IMR-90 (cell line): Measurements from ENCODE around the gene PLEKHF1. TPM values are rescaled to one million over a fixed set of nuclear protein-coding genes. Genes with fewer than 3 reads are reported as not detected.

Experiments
- ATAC-seq: fragments of 200-7000 bp; cut with Tn5 transposase; 2 replicates; pipeline ENCODE4 v1.9.1; 2020; ENCODE audit warnings: low read depth, mild to moderate bottlenecking, moderate library complexity
- BruUV-seq: library from RNA; stranded (reverse); fragments of 400-500 nt; replicated peaks from 2 replicates; lab custom pipeline; 2021; lab: Mats Ljungman, UMichigan
- CTCF ChIA-PET: fragments of 300-600 bp; formaldehyde crosslinking; extraction: SDS; loops from one replicate; lab custom pipeline; 2021; ENCODE audit warnings: antibody characterized with exemption; lab: Yijun Ruan, JAX
- POLR2A ChIA-PET: fragments of 300-600 bp; sonication (Branson Sonifier 250); formaldehyde crosslinking; loops from one replicate; lab custom pipeline; 2022; ENCODE audit warnings: antibody characterized with exemption; ENCODE audit not compliant: unreplicated experiment; lab: Charles Lee
- DNase-seq: peaks from one replicate; pipeline ENCODE4 v3.0.0; 2013
- H2AFZ ChIP-seq: replicated peaks from 2 replicates; pipeline ENCODE3; 2013; ENCODE audit warnings: low read length, mild to moderate bottlenecking; ENCODE audit not compliant: poor library complexity
- H2AK5ac ChIP-seq: 2 replicates; pipeline ENCODE4 v1.6.1; 2013; ENCODE audit warnings: low read depth, low read length, inconsistent platforms
- H2AK9ac ChIP-seq: replicated peaks from 2 replicates; pipeline ENCODE3; 2013; ENCODE audit warnings: mild to moderate bottlenecking, low read depth, low read length, moderate library complexity; ENCODE audit not compliant: poor library complexity
- H2BK120ac ChIP-seq: 2 replicates; pipeline ENCODE4 v1.6.1; 2013; ENCODE audit warnings: low read depth, low read length, inconsistent platforms
- H2BK15ac ChIP-seq: 3 replicates; pipeline ENCODE4 v1.6.1; 2013; ENCODE audit warnings: low read depth, low read length, inconsistent platforms
- H2BK20ac ChIP-seq: 2 replicates; pipeline ENCODE4 v1.6.1; 2013; ENCODE audit warnings: low read depth, mild to moderate bottlenecking, inconsistent platforms, low read length, moderate library complexity
- H2BK5ac ChIP-seq: 2 replicates; pipeline ENCODE4 v1.6.1; 2013; ENCODE audit warnings: mild to moderate bottlenecking, low read depth, low read length, inconsistent platforms; ENCODE audit not compliant: poor library complexity, severe bottlenecking
- H3K14ac ChIP-seq: replicated peaks from 2 replicates; pipeline ENCODE4 v1.6.1; 2013; ENCODE audit warnings: low read depth, low read length, inconsistent platforms
- H3K18ac ChIP-seq: 2 replicates; pipeline ENCODE4 v1.6.1; 2013; ENCODE audit warnings: low read depth, low read length, control low read depth
- H3K23ac ChIP-seq: 2 replicates; pipeline ENCODE4 v1.6.1; 2013; ENCODE audit warnings: low read depth, low read length, inconsistent platforms
- H3K27ac ChIP-seq: 2 replicates; pipeline ENCODE4 v1.5.1; 2013; ENCODE audit warnings: mild to moderate bottlenecking, control low read depth, low read length; ENCODE audit not compliant: insufficient read depth
- H3K27me3 ChIP-seq: 2 replicates; pipeline ENCODE4 v1.6.1; 2013; ENCODE audit warnings: low read length; ENCODE audit not compliant: control insufficient read depth, insufficient read depth
- H3K36me3 ChIP-seq: 2 replicates; pipeline ENCODE4 v1.6.1; 2013; ENCODE audit warnings: low read length, mixed read lengths; ENCODE audit not compliant: control insufficient read depth, insufficient read depth
- H3K4ac ChIP-seq: 2 replicates; pipeline ENCODE4 v1.6.1; 2013; ENCODE audit warnings: low read depth, low read length, inconsistent platforms
- H3K4me1 ChIP-seq: 2 replicates; pipeline ENCODE4 v1.6.1; 2013; ENCODE audit warnings: low read length, mixed read lengths; ENCODE audit not compliant: control insufficient read depth, insufficient read depth
- H3K4me2 ChIP-seq: 2 replicates; pipeline ENCODE4 v1.6.1; 2013; ENCODE audit warnings: low read depth, mild to moderate bottlenecking, control low read depth, low read length, moderate library complexity
- H3K4me3 ChIP-seq: 2 replicates; pipeline ENCODE4 v1.5.1; 2013; ENCODE audit warnings: low read depth, mild to moderate bottlenecking, control low read depth, low read length, moderate library complexity; ENCODE audit not compliant: insufficient read depth
- H3K56ac ChIP-seq: 2 replicates; pipeline ENCODE4 v1.6.1; 2013; ENCODE audit warnings: low read length, inconsistent platforms; ENCODE audit not compliant: insufficient read depth; ENCODE audit errors: extremely low read depth
- H3K79me1 ChIP-seq, 2 experiments: 2 replicates each; pipeline ENCODE4 v1.6.1; 2013; ENCODE audit warnings: low read length in 2 of 2, inconsistent platforms in 1 of 2, low read depth in 1 of 2
- H3K9ac ChIP-seq: 2 replicates; pipeline ENCODE4 v1.6.1; 2013; ENCODE audit warnings: low read depth, low read length, control low read depth
- H3K9me1 ChIP-seq: 2 replicates; pipeline ENCODE4 v1.6.1; 2013; ENCODE audit warnings: low read length, inconsistent platforms; ENCODE audit not compliant: insufficient read depth
- H3K9me3 ChIP-seq: 2 replicates; pipeline ENCODE4 v1.6.1; 2013; ENCODE audit warnings: low read length; ENCODE audit not compliant: control insufficient read depth, insufficient read depth
- H4K20me1 ChIP-seq: 2 replicates; pipeline ENCODE4 v1.6.1; 2013; ENCODE audit warnings: low read length, inconsistent platforms; ENCODE audit not compliant: insufficient read depth
- H4K5ac ChIP-seq: 2 replicates; pipeline ENCODE4 v1.6.1; 2013; ENCODE audit warnings: mild to moderate bottlenecking, low read depth, low read length, control low read depth
- H4K8ac ChIP-seq, 2 experiments: 2 replicates each; pipeline ENCODE4 v1.6.1; 2013; ENCODE audit warnings: low read depth in 2 of 2, low read length in 2 of 2, control low read depth in 1 of 2, inconsistent platforms in 1 of 2
- H4K91ac ChIP-seq: 2 replicates; pipeline ENCODE4 v1.6.1; 2013; ENCODE audit warnings: low read depth, low read length, inconsistent platforms; ENCODE audit not compliant: insufficient read depth
- BHLHE40 ChIP-seq: fragments of 150-350 bp; IDR thresholded peaks from 2 replicates; pipeline ENCODE4 v1.6.1; 2016; ENCODE audit warnings: mild to moderate bottlenecking, low read depth, low read length
- CEBPB ChIP-seq: IDR thresholded peaks from 2 replicates; pipeline ENCODE4 v1.6.1; 2012; ENCODE audit warnings: low read depth, low read length, improper control_type of control experiment
- CHD1 ChIP-seq: IDR thresholded peaks from 2 replicates; pipeline ENCODE4 v1.6.1; 2012; ENCODE audit warnings: low read depth, low read length, improper control_type of control experiment
- FOS ChIP-seq: fragments of 150-350 bp; IDR thresholded peaks from 2 replicates; pipeline ENCODE4 v1.6.1; 2016; ENCODE audit warnings: low read depth, low read length
- MAFK ChIP-seq: IDR thresholded peaks from 2 replicates; pipeline ENCODE4 v1.6.1; 2012; ENCODE audit warnings: low read depth, low read length, improper control_type of control experiment
- MAZ ChIP-seq: IDR thresholded peaks from 2 replicates; pipeline ENCODE4 v1.6.1; 2012; ENCODE audit warnings: low read depth, mild to moderate bottlenecking, low read length, improper control_type of control experiment, moderate library complexity, borderline replicate concordance
- MXI1 ChIP-seq: IDR thresholded peaks from 2 replicates; pipeline ENCODE4 v1.6.1; 2012; ENCODE audit warnings: low read depth, mild to moderate bottlenecking, low read length, moderate library complexity, borderline replicate concordance
- NFE2L2 ChIP-seq: fragments of 150-350 bp; IDR thresholded peaks from 2 replicates; pipeline ENCODE4 v1.6.1; 2016; ENCODE audit warnings: low read depth, mild to moderate bottlenecking, low read length
- POLR2A ChIP-seq: IDR thresholded peaks from 2 replicates; pipeline ENCODE4 v1.6.1; 2012; ENCODE audit warnings: mild to moderate bottlenecking, low read depth, low read length
- RAD21 ChIP-seq: IDR thresholded peaks from 2 replicates; pipeline ENCODE4 v1.6.1; 2012; ENCODE audit warnings: low read length, improper control_type of control experiment
- RCOR1 ChIP-seq: IDR thresholded peaks from 2 replicates; pipeline ENCODE4 v1.6.1; 2012; ENCODE audit warnings: mild to moderate bottlenecking, low read length, improper control_type of control experiment; ENCODE audit not compliant: insufficient replicate concordance
- RFX5 ChIP-seq: IDR thresholded peaks from 2 replicates; pipeline ENCODE4 v1.8.0; 2012; ENCODE audit warnings: low read depth, mild to moderate bottlenecking, low read length, moderate library complexity
- SMC3 ChIP-seq: fragments of 150-350 bp; IDR thresholded peaks from 2 replicates; pipeline ENCODE4 v1.6.1; 2016; ENCODE audit warnings: low read depth, mild to moderate bottlenecking, antibody characterized with exemption, low read length, moderate library complexity
- WGBS, 2 experiments: methylation state at CpG; one replicate each; pipeline versions ENCODE4 v1.1.5 to v1.1.7; 2013; ENCODE audit warnings: missing lambda C conversion rate in 2 of 2; ENCODE audit not compliant: insufficient read length in 1 of 2; ENCODE audit errors: extremely low coverage in 2 of 2; 5-methylcytosine and 5-hydroxymethylcytosine counted together
- dilution Hi-C: fragments of 300-500 bp; cut with HindIII; formaldehyde crosslinking; loops from one replicate; pipeline ENCODE4 v1.14.3; 2018; ENCODE audit warnings: low sequenced_read_pairs; ENCODE audit not compliant: unreplicated experiment
- in situ Hi-C: fragments of 300-500 bp; cut with MboI; formaldehyde crosslinking; loops from 3 replicates; pipeline ENCODE4 v1.14.3; 2019; ENCODE audit warnings: low sequenced_read_pairs, inconsistent platforms, mixed read lengths
- intact Hi-C: fragments of 100-400 bp; cut with micrococcal nuclease; formaldehyde crosslinking; loops from 2 replicates; pipeline ENCODE4 v1.10.0; 2022
- polyA plus RNA-seq, 3 experiments: library from polyadenylated mRNA; depleted of rRNA; stranded (reverse); fragments of >200 nt; gene quantifications; 2 replicates each; pipeline ENCODE4 v1.2.3, GENCODE V29; 2012; ENCODE audit warnings: low replicate concordance in 1 of 3
- total RNA-seq: library from RNA; depleted of rRNA; stranded (reverse); fragments of >200 nt; gene quantifications from 2 replicates; pipeline ENCODE4 v1.2.3, GENCODE V29; 2012
- TF ChIP-seq, protein P1 (sequence below): conservative IDR thresholded peaks from 2 replicates; pipeline ENCODE4 v1.5.1; 2012; ENCODE audit warnings: mild to moderate bottlenecking, low read depth, low read length, improper control_type of control experiment
- TF ChIP-seq, protein P2 (sequence below): fragments of 150-350 bp; IDR thresholded peaks from 2 replicates; pipeline ENCODE4 v1.6.1; 2016; ENCODE audit warnings: low read depth, mild to moderate bottlenecking, low read length, moderate library complexity, borderline replicate concordance
- TF ChIP-seq, protein P3 (sequence below): fragments of 150-350 bp; IDR thresholded peaks from 2 replicates; pipeline ENCODE4 v1.6.1; 2017; ENCODE audit warnings: mild to moderate bottlenecking, antibody characterized with exemption, low read length, low read depth

Gene PLEKHF1
- total and polyA plus RNA-seq, 2 of the 4 experiments (the other 2 are of a cell fraction): 5.0 to 6.6 TPM

DNA sequence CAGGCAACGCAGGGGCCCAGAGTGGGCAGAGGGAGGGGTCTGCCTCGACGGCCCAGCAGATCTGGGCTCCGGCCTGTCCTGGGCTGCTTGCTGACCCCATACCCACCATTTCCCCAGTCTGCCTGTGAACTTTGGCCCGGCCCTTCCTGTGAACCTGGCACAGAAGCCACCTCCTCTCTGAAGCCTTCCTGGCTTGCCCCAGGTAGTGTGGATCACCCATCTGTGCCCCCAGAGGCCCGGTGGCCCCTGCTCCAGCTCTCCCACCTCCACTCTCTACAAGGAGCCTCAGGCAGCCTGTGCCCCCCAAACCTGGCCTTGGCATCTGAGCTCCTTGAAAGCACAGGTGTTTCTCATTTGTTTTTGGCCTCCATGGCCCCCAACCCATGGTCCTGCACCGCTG lies 15.7 kb downstream of the PLEKHF1 start:
- Histone ChIP-seq H3K9ac (no peak overlapping the region), H3K14ac (no peak overlapping the region), H3K4me2 (no peak overlapping the region), H3K9me1 (0 out of 2 replicates have a peak, but pooled peaks cover 3% of the 10 kb centered on the region), H3K4ac (no peak overlapping the region), H4K5ac (no peak overlapping the region), H4K8ac (no peak overlapping the region), H3K27ac (no peak overlapping the region), H2AK5ac (no peak overlapping the region), H3K36me3 (peaks cover 3% of the 10 kb centered on the region; the same call in 1 of the 2 replicates), H2BK120ac (no peak overlapping the region), H2BK5ac (no peak overlapping the region), H4K20me1 (no peaks in the 10 kb centered on the region), H3K79me1 (no peaks in the 10 kb centered on the region), H3K4me3 (no peak overlapping the region), H3K23ac (no peak overlapping the region), H3K27me3 (no peaks in the 10 kb centered on the region), H3K4me1 (peaks cover 2% of the 10 kb centered on the region; the same call in 1 of the 2 replicates), H2AFZ (no peak overlapping the region), H2AK9ac (no peak overlapping the region), H2BK20ac (no peak overlapping the region), H4K91ac (no peak overlapping the region), H3K56ac (no peak overlapping the region), H3K9me3 (no peaks in the 10 kb centered on the region), H3K18ac (no peak overlapping the region), H2BK15ac (no peak overlapping the region)
- no TSS peak for BruUV-seq
- dilution Hi-C loops: no loop called here
- CTCF ChIA-PET: interaction anchor here (0.6 to 1.4 kb wide), 2 partner anchors 36 to 126 kb away, joined by 4 to 6 read pairs; no protein-coding TSS in a partner anchor
- no peak for ATAC-seq
- no peak for DNase-seq
- intact Hi-C loops: no loop called here
- POLR2A ChIA-PET: interaction anchor here (0.5 kb wide), 1 partner anchor 9 kb away, joined by 3 read pairs; no protein-coding TSS in a partner anchor
- in situ Hi-C loops: no loop called here
- 100% methylated on average over 1 of the region's 7 CpGs; no CpG with 5 or more reads in 1 of the 2 experiments for WGBS, 2 experiments
- TF ChIP-seq BHLHE40 (no peak), CHD1 (no peak), CEBPB (no peak), MAFK (no peak), SMC3 (no peak), NFE2L2 (no peak), POLR2A (no peak), FOS (no peak), RFX5 (no peak), MAZ (no peak), MXI1 (no peak), RAD21 (no peak), RCOR1 (no peak)
- TF ChIP-seq, protein P1, sequence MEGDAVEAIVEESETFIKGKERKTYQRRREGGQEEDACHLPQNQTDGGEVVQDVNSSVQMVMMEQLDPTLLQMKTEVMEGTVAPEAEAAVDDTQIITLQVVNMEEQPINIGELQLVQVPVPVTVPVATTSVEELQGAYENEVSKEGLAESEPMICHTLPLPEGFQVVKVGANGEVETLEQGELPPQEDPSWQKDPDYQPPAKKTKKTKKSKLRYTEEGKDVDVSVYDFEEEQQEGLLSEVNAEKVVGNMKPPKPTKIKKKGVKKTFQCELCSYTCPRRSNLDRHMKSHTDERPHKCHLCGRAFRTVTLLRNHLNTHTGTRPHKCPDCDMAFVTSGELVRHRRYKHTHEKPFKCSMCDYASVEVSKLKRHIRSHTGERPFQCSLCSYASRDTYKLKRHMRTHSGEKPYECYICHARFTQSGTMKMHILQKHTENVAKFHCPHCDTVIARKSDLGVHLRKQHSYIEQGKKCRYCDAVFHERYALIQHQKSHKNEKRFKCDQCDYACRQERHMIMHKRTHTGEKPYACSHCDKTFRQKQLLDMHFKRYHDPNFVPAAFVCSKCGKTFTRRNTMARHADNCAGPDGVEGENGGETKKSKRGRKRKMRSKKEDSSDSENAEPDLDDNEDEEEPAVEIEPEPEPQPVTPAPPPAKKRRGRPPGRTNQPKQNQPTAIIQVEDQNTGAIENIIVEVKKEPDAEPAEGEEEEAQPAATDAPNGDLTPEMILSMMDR: no peak
- TF ChIP-seq, protein P2, sequence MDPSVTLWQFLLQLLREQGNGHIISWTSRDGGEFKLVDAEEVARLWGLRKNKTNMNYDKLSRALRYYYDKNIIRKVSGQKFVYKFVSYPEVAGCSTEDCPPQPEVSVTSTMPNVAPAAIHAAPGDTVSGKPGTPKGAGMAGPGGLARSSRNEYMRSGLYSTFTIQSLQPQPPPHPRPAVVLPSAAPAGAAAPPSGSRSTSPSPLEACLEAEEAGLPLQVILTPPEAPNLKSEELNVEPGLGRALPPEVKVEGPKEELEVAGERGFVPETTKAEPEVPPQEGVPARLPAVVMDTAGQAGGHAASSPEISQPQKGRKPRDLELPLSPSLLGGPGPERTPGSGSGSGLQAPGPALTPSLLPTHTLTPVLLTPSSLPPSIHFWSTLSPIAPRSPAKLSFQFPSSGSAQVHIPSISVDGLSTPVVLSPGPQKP: no peak
- TF ChIP-seq, protein P3, sequence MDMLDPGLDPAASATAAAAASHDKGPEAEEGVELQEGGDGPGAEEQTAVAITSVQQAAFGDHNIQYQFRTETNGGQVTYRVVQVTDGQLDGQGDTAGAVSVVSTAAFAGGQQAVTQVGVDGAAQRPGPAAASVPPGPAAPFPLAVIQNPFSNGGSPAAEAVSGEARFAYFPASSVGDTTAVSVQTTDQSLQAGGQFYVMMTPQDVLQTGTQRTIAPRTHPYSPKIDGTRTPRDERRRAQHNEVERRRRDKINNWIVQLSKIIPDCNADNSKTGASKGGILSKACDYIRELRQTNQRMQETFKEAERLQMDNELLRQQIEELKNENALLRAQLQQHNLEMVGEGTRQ: no peak
